Measurements from ENCODE around the gene PTPN11.

DNA sequence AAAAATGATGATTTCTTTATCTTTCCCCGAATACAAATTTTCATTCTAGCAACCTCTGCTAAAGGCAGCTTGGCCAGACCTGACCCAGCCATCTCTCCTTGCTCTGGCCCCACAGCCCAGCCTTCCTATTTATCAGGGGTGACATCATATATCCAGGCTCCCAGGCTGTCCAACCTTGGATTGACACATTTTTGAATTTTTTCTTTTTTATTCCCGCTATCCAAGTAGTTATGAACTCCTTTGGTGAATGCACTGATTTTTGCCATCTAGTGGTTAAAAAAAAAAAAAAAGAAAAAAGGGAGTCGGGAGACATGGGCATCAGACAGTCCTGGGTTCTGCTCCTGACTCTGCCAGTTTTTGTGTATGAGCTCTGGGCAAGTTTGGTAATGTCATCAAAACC is 120.5 kb downstream of the PTPN11 start:
- no peak for TF ChIP-seq YY1 (IDR thresholded peaks at IDR 0.05; ENCODE audit: insufficient read depth, insufficient read length)
- no peak for TF ChIP-seq ZNF274 (IDR thresholded peaks at IDR 0.05; ENCODE audit: low read depth, low read length)

Data from NT2/D1 (cell line).